ENCODE measurements around the gene BAD. TPM values are rescaled to one million over a fixed set of nuclear protein-coding genes. Genes with fewer than 3 reads are reported as not detected.

The BAD gene
- total and polyA plus RNA-seq, 2 experiments from 2014 or later = 52.0 to 122 TPM

GRCh38 chr11:64251753-64252002 is 32.8 kb downstream of the BAD start:
- peaks cover 21% of the 10 kb centered on the region for H3K4me1 ChIP-seq (ENCODE audit: insufficient read depth)
- H2AFZ ChIP-seq = peak overlapping the region; percentile 74

GRCh38 chr11:64251016-64251752 is 33.3 kb downstream of the BAD start, which contains the start of gene PLCB3:
Gene PLCB3 (plus strand): TSS chr11:64251530. CDS start chr11:64251650, 120 bp downstream.
- H3K4me2 ChIP-seq = peak within 1 kb of the TSS; percentile 99
- no peaks in the 10 kb centered on the region for H3K9me3 ChIP-seq (ENCODE audit: low read depth)
- peak; percentile 81 for TF ChIP-seq CTCF (IDR thresholded peaks at IDR 0.05; ENCODE audit: poor library complexity)
- TF ChIP-seq EZH2phosphoT487 (IDR thresholded peaks at IDR 0.05; ENCODE audit: low read depth, severe bottlenecking, unreplicated experiment) = no peak
- no peak for TF ChIP-seq EZH2 (IDR thresholded peaks at IDR 0.05; ENCODE audit: borderline replicate concordance)
- peaks cover 5% of the 10 kb centered on the region for H4K20me1 ChIP-seq (ENCODE audit: insufficient read depth, poor library complexity, severe bottlenecking)
- DNase-seq (ENCODE audit: low spot score) = peak; percentile 87
- no peaks in the 10 kb centered on the region for H3K27me3 ChIP-seq
- H3K36me3 ChIP-seq (replicated peaks; ENCODE audit: insufficient read depth, low read depth) = no peaks in the 10 kb centered on the region
- H3K9me2 ChIP-seq (replicated peaks; ENCODE audit: insufficient read depth) = no peaks in the 10 kb centered on the region
- H3K27ac ChIP-seq = peak within 1 kb of the TSS; percentile 69
- H3K4me1 ChIP-seq (ENCODE audit: insufficient read depth) = peaks cover 21% of the 10 kb centered on the region
- WGBS (ENCODE audit: low lambda C conversion rate, missing lambda C conversion rate) = no CpG with 5 or more reads among the region's 75 CpGs
- peaks cover 18% of the 10 kb centered on the region for H3K79me2 ChIP-seq
- H2AFZ ChIP-seq = peak within 1 kb of the TSS; percentile 74
- H3K4me3 ChIP-seq = peak within 1 kb of the TSS; percentile 82

More at GRCh38 chr11:64251753-64252002, 32.8 kb downstream of the BAD start:
- Histone ChIP-seq H3K4me2 (peak overlapping the region; percentile 99), H3K36me3 (replicated peaks; ENCODE audit: insufficient read depth, low read depth) (no peaks in the 10 kb centered on the region), H3K9me3 (ENCODE audit: low read depth) (no peaks in the 10 kb centered on the region), H3K9me2 (replicated peaks; ENCODE audit: insufficient read depth) (no peaks in the 10 kb centered on the region), H3K79me2 (peaks cover 16% of the 10 kb centered on the region), H3K27ac (peak overlapping the region; percentile 69), H4K20me1 (ENCODE audit: insufficient read depth, poor library complexity, severe bottlenecking) (peaks cover 5% of the 10 kb centered on the region), H3K27me3 (no peaks in the 10 kb centered on the region), H3K4me3 (peak overlapping the region; percentile 82)
- DNase-seq (ENCODE audit: low spot score) = no peak
- TF ChIP-seq EZH2 (IDR thresholded peaks at IDR 0.05; ENCODE audit: borderline replicate concordance) (no peak), CTCF (IDR thresholded peaks at IDR 0.05; ENCODE audit: poor library complexity) (no peak), EZH2phosphoT487 (IDR thresholded peaks at IDR 0.05; ENCODE audit: low read depth, severe bottlenecking, unreplicated experiment) (no peak)
- 1% methylated on average over 17 of the region's 18 CpGs for WGBS (ENCODE audit: low lambda C conversion rate, missing lambda C conversion rate)

GRCh38 chr11:64250415-64251015 is 34.0 kb downstream of the BAD start:
- H3K36me3 ChIP-seq (replicated peaks; ENCODE audit: insufficient read depth, low read depth) = no peaks in the 10 kb centered on the region
- peaks cover 21% of the 10 kb centered on the region for H3K4me1 ChIP-seq (ENCODE audit: insufficient read depth)
- H2AFZ ChIP-seq = peak overlapping the region; percentile 69
- peaks cover 5% of the 10 kb centered on the region for H4K20me1 ChIP-seq (ENCODE audit: insufficient read depth, poor library complexity, severe bottlenecking)
- no peaks in the 10 kb centered on the region for H3K9me3 ChIP-seq (ENCODE audit: low read depth)
- TF ChIP-seq EZH2 (IDR thresholded peaks at IDR 0.05; ENCODE audit: borderline replicate concordance) = no peak
- TF ChIP-seq EZH2phosphoT487 (IDR thresholded peaks at IDR 0.05; ENCODE audit: low read depth, severe bottlenecking, unreplicated experiment) = no peak
- no peak for TF ChIP-seq CTCF (IDR thresholded peaks at IDR 0.05; ENCODE audit: poor library complexity)
- H3K27ac ChIP-seq = no peak overlapping the region
- 30% methylated on average over 9 of the region's 13 CpGs for WGBS (ENCODE audit: low lambda C conversion rate, missing lambda C conversion rate)
- peak overlapping the region; percentile 97 for H3K4me2 ChIP-seq
- H3K27me3 ChIP-seq = no peaks in the 10 kb centered on the region
- no peaks in the 10 kb centered on the region for H3K9me2 ChIP-seq (replicated peaks; ENCODE audit: insufficient read depth)
- H3K79me2 ChIP-seq = peaks cover 24% of the 10 kb centered on the region
- DNase-seq (ENCODE audit: low spot score) = peak; percentile 58
- H3K4me3 ChIP-seq = peak overlapping the region; percentile 65

All from hepatocyte (in vitro differentiated cells).